Rectal smooth muscle tissue (tissue), 1 donor: Measurements from ENCODE around the gene SYT12.
"Not testable (repeated sequence)": the region's sequence is repeated elsewhere in the genome, so short reads cannot be mapped to it uniquely, and the experiment has no call there.

Experiments
- H3K27ac ChIP-seq: one replicate; pipeline ENCODE4 v1.7.0; 2013; ENCODE audit warnings: low read depth, low read length, inconsistent platforms
- H3K27me3 ChIP-seq: one replicate; pipeline ENCODE4 v1.7.0; 2013; ENCODE audit warnings: low read length; ENCODE audit not compliant: control insufficient read depth, insufficient read depth
- H3K36me3 ChIP-seq: one replicate; pipeline ENCODE4 v1.7.0; 2013; ENCODE audit warnings: low read length; ENCODE audit not compliant: control insufficient read depth, insufficient read depth
- H3K4me1 ChIP-seq: one replicate; pipeline ENCODE4 v1.7.0; 2013; ENCODE audit warnings: low read length; ENCODE audit not compliant: control insufficient read depth, insufficient read depth
- H3K4me3 ChIP-seq: one replicate; pipeline ENCODE4 v1.7.0; 2013; ENCODE audit warnings: low read length
- H3K9ac ChIP-seq: one replicate; pipeline ENCODE4 v1.7.0; 2013; ENCODE audit warnings: low read length

Gene SYT12

DNA sequence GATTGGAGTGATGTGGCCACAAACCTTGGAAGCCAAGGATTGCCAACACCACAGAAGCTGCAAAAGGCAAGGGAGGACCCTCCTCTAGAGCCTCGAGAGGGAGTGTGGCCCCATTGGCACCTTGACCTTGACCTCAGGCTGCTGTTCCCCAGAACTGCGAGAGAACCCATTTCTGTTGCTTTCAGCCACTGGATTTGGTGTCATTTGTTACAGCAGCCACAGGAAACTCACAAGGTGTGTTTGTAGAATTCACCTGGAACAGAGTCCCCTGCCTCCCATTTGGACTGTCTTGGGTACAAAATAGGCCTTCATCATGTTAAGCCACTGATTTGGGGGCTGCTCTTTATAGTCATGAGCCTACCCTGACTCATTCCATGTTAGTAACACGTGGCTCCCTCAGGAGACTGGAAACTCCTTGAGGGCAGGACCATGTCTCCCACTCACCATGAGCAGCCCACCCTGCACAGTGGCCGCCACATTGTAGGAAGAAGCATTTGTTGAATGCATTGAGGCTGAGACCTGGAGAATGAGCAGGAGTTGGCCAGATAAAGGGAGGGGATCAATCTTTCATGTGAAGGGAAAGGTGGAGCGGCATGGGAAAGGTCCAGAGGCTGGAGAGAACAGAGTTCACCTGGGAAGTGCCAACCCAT, 39.5 kb upstream of the SYT12 start:
- Histone ChIP-seq H3K4me3 (no peak overlapping the region), H3K27me3 (no peaks in the 10 kb centered on the region), H3K36me3 (no peaks in the 10 kb centered on the region), H3K9ac (no peak overlapping the region), H3K4me1 (no peaks in the 10 kb centered on the region), H3K27ac (no peak overlapping the region)

DNA sequence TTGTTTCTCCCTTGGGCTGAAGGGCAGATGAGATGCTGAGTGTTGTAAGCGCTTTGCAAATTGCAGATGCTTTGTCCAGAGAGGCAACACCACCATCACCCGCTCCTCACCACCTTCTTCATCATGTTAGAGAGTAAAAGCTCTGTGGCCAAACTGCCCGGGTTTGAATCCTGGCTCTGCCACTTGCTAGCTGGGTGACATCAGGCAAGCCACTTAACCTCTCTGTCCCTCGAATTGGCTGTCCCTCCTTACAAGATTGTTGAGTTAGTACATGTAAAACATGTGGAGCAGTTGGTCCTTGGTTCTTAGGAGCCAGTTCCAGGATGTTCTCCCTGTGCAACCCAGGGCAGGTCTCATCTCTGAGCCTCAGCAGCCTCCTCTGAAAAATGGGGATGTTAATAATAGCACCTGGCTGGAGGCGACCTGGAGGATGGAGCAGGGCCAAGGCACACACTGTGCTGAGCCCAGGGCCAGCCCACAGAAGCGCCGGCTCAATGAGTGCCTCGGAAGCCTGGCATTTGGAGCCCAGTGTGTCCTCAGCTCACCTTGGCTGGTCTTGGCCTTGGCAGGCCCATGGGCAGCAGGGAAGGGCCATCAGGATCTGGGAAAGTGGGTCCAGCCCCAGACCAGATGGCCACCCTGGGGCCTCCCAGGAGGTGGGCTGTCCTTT, 37.3 kb upstream of the SYT12 start:
- no peaks in the 10 kb centered on the region for H3K36me3 ChIP-seq
- no peak overlapping the region for H3K27ac ChIP-seq
- no peaks in the 10 kb centered on the region for H3K4me1 ChIP-seq
- no peaks in the 10 kb centered on the region for H3K27me3 ChIP-seq
- no peak overlapping the region for H3K9ac ChIP-seq
- no peak overlapping the region for H3K4me3 ChIP-seq

DNA sequence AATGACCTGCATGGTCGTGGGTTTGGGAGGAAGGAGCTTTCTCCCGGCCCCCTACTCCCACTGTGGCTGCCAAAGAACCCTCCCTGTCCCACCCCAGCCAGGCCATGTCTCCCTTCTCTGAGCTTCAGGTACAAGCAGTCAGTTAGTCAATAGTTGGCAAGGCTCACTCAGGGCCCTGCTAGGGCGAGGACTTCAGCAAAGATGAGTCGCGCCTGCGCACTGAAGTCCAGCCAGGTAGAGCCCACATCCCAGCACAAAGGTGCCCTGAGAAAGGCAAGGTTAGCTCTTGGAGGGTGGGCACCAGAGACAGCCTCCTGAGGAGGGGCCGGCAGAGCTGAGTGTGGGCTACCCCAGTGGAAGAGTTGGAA, 36.8 kb upstream of the SYT12 start:
- H3K27ac ChIP-seq, result no peak overlapping the region
- no peak overlapping the region for H3K4me3 ChIP-seq
- no peaks in the 10 kb centered on the region for H3K27me3 ChIP-seq
- no peaks in the 10 kb centered on the region for H3K36me3 ChIP-seq
- H3K4me1 ChIP-seq, result no peaks in the 10 kb centered on the region
- no peak overlapping the region for H3K9ac ChIP-seq

DNA sequence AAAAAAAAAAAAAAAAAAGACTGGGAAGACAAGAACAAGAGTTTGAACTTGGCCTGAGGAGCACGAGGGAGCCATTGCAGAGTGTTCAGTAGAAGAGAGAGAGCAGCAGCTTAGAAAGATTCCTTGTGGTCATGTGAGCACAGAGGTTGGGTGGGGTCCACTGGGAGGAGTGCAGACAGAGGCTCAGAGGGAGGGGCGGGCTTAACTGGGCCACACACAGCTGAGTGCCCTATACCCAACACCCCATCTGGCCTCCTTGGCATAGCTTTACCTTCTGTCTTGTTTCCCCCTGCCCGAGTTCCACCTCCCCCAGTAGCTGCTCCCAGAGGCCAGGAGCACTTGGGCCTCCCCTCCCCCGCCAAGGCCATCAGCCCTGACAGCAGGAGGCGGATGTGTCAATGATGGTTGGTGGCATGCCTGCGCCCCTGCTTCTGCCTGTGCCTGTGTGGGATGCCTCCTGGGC, 35.7 kb upstream of the SYT12 start:
- H3K4me3 ChIP-seq, result no peak overlapping the region
- no peaks in the 10 kb centered on the region for H3K36me3 ChIP-seq
- H3K27ac ChIP-seq, result no peak overlapping the region
- H3K9ac ChIP-seq, result no peak overlapping the region
- no peaks in the 10 kb centered on the region for H3K4me1 ChIP-seq
- no peaks in the 10 kb centered on the region for H3K27me3 ChIP-seq

DNA sequence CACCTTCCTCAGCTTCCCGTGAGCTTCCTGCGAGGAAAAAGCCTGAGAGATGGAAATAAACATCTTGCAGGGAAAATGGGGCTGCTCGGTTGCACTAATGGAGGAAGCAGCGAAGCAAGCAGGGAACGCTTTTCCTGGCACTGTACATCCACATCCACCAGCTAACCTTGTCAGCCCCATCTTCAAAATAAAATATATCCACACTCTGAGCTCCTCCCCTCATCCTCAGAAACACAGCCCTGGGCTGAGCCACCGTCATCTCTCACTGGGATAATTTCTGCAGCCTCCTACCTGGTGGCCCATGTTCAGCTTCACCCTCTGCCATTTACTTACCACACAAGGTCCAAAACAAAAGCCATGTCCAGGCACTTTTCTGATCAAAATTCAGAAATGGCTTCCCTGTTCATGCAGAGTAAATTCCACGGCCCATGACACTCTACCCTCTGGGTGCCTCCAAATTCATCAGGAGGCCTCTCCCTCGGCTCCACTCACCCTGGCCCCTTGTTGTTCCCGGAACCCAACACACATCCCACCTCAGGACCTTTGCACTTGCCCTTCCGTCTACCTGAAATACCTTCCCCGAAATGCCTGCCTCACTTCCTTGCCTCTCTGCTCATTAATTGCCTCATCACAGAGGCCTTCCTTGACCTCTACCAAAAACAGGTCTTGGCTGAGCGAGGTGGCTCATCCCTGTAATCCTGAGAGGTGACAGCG, 34.9 kb upstream of the SYT12 start:
- no peak overlapping the region for H3K27ac ChIP-seq

DNA sequence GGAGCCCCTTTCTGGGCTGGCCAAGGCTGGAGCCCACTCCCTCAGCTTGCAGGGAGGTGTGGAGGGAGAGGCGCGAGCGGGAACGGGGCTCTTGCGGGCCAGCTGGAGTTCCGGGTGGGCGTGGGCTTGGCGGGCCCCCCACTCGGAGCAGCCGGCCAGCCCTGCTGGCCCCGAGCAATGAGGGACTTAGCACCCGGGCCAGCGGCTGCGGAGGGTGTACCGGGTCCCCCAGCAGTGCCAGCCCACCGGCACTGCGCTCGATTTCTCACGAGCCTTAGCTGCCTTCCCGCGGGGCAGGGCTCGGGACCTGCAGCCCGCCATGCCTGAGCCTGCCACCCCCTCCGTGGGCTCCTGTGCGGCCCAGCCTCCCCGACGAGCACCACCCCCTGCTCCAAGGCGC, 34.2 kb upstream of the SYT12 start:
- H3K36me3 ChIP-seq, H3K27ac ChIP-seq, H3K27me3 ChIP-seq, H3K4me1 ChIP-seq, H3K4me3 ChIP-seq, H3K9ac ChIP-seq: not testable (repeated sequence)

More for the DNA sequence above, 34.9 kb upstream of the SYT12 start:
- H3K9ac ChIP-seq, result no peak overlapping the region
- H3K4me3 ChIP-seq, result no peak overlapping the region
- no peaks in the 10 kb centered on the region for H3K27me3 ChIP-seq
- H3K36me3 ChIP-seq, result no peaks in the 10 kb centered on the region
- H3K4me1 ChIP-seq, result no peaks in the 10 kb centered on the region

DNA sequence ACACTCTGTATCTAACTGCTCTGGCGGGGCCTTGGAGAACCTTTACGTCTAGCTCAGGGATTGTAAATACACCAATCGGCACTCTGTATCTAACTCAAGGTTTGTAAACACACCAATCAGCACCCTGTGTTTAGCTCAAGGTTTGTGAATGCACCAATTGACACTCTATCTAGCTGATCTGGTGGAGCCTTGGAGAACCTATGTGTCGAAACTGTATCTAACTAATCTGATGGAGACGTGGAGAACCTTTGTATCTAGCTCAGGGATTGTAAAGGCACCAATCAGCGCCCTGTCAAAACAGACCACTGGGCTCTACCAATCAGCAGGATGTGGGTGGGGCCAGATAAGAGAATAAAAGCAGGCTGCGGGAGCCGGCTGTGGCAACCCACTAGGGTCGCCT, 33.6 kb upstream of the SYT12 start:
- H3K27me3 ChIP-seq, H3K4me3 ChIP-seq, H3K9ac ChIP-seq, H3K4me1 ChIP-seq, H3K27ac ChIP-seq, H3K36me3 ChIP-seq: not testable (repeated sequence)

DNA sequence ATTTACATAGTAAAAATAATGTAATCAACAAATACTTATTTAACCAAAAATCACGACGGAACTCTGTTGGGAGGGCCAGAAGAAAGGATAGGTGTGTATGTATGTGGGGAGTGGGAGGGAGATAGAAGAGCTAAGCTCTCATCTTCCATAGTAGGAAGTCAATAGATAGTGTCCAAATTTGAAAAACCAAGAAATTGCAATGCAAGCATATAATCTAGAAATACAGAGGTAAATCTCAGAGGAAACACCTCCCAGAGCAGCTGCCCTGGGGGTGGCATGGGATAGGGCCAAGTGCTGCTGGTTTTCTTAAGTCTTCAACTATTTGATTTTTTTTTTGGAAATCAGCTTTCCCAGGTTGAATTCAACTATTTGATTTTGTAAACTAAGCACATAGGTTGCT, 30.9 kb upstream of the SYT12 start:
- no peak overlapping the region for H3K4me3 ChIP-seq
- H3K36me3 ChIP-seq, result no peaks in the 10 kb centered on the region
- no peak overlapping the region for H3K9ac ChIP-seq
- no peaks in the 10 kb centered on the region for H3K4me1 ChIP-seq
- no peaks in the 10 kb centered on the region for H3K27me3 ChIP-seq
- H3K27ac ChIP-seq, result no peak overlapping the region

DNA sequence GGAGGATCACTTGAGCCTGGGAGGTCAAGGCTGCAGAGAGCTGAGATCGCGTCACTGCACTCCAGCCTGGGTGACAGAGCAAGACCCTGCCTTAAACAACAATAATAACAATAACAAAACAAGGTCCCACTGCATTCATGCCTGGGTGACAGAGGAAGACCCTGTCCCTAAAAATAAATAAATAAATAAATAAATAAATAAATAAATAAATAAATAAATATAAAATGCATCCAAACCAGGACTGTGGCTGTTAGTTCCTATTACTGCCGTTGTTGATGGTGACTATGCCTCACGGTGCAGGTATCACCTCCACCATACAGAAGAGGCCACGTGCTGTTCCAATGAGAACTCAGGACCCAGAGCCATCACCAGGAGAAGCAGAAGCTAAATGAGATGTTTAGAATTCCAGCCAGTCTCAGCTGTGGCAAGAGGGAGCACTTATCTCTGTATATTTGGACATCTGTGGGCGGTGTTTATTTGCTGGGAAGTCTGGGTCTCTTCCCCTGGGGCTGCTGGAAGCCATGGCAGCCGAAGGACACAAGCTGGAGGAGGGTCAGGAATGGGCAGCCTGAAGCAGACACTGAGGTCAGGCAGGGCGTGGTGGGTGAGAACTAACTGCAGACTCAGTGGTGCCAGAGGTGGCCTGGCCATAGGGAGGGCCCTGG, 26.2 kb upstream of the SYT12 start:
- no peaks in the 10 kb centered on the region for H3K36me3 ChIP-seq
- no peak overlapping the region for H3K27ac ChIP-seq
- H3K27me3 ChIP-seq, result no peaks in the 10 kb centered on the region
- no peak overlapping the region for H3K4me3 ChIP-seq
- no peaks in the 10 kb centered on the region for H3K4me1 ChIP-seq
- H3K9ac ChIP-seq, result no peak overlapping the region

DNA sequence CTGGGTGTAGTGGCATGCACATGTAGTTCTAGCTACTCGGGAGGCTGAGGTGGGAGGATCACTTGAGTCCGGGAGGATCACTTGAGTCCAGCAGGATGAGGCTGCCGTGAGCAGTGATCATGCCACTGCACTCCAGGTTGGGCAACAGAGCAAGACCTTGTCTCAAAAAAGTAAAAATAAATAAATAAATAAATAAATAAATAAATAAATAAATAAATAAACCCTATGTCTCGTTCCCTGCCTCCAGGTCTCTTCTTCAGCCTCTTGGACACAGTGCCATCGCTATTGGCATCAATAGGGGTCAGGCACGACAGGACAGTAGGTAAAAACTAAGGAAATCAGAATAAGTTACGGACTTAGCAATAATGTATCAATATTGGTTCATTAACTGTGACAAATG, 23.4 kb upstream of the SYT12 start:
- Histone ChIP-seq H3K4me1 (no peaks in the 10 kb centered on the region), H3K9ac (no peak overlapping the region), H3K4me3 (no peak overlapping the region), H3K27me3 (no peaks in the 10 kb centered on the region), H3K36me3 (no peaks in the 10 kb centered on the region), H3K27ac (no peak overlapping the region)

DNA sequence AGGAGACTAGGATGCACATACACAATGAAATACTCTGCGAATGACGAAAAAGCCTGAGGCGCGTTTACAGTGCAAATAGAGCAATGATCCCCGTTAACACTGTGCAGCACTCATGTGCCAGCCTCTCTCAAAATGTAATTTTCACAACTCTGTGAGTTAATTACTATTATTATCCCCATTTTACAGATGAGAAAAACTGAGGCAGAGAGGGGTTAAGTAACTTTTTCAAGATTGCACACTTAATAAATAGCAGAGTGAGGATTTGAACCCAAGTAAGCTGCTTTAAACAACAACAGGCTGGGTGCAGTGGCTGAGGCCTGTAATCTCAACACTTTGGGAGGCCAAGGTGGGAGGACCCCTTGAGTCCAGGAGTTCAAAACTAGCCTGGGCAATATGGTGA, 21.6 kb upstream of the SYT12 start:
- Histone ChIP-seq H3K9ac (no peak overlapping the region), H3K36me3 (no peaks in the 10 kb centered on the region), H3K4me1 (no peaks in the 10 kb centered on the region), H3K4me3 (no peak overlapping the region), H3K27me3 (no peaks in the 10 kb centered on the region), H3K27ac (no peak overlapping the region)

DNA sequence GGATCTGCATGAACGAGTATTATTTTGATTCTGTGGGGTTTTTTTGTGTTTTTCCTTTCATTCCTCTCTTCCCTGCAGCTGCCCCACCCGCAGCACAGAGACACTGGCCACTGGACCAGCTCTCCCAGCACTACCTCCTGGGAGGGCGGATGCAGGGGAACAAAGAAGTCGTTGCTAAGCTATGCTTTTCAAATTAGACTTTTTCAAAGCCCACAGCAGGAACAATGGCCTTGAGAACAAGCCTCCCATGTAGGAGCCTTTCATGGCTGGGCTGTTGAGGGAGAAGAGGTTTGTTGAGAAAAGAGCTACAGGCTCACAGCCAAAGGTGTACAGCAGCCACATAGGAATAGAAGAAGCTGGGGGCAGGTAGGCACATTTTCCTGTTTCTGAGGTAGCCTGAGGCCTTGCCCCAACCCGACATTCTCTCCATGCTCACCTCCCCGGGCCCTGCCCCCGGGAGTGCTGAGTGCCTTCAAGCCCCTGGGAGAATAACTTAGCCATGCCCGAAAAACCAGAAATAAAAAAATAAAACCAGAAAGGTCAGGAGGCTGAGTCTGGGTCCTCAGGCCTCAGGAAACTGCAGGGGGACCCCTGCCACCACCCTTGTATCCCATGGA, 20.5 kb upstream of the SYT12 start:
- no peak overlapping the region for H3K27ac ChIP-seq
- no peak overlapping the region for H3K9ac ChIP-seq
- H3K4me1 ChIP-seq, result no peaks in the 10 kb centered on the region
- no peaks in the 10 kb centered on the region for H3K27me3 ChIP-seq
- no peaks in the 10 kb centered on the region for H3K36me3 ChIP-seq
- H3K4me3 ChIP-seq, result no peak overlapping the region
